Upper lobe of left lung (tissue), 6 donors: ENCODE data around the gene EXT2. TPM values are rescaled to one million over a fixed set of nuclear protein-coding genes. Genes with fewer than 3 reads are reported as not detected.

ENCODE experiments used
- ATAC-seq, 2 donors: fragments of 200-7000 bp; cut with Tn5 transposase; one replicate each; pipeline ENCODE4 v1.9.1; 2022; ENCODE audit warnings: mild to moderate bottlenecking in 2 of 2, moderate library complexity in 2 of 2; ENCODE audit not compliant: low FRiP score in 2 of 2
- DNase-seq, 2 donors: peaks; one replicate each; pipeline ENCODE4 v3.0.0-alpha.2; 2019 to 2020
- H3K27ac ChIP-seq, 4 donors: fragments of 200-600 bp; sonication (generic); one replicate each; pipeline ENCODE4 v1.5.1; 2016 to 2019
- H3K27me3 ChIP-seq, 4 donors: fragments of 200-600 bp; sonication (generic); one replicate each; pipeline ENCODE4 v1.5.1; 2017 to 2019
- H3K36me3 ChIP-seq, 4 donors: fragments of 200-600 bp; sonication (generic); one replicate each; pipeline ENCODE4 v1.5.1; 2016 to 2019
- H3K4me1 ChIP-seq, 4 donors: fragments of 200-600 bp; sonication (generic); one replicate each; pipeline ENCODE4 v1.5.1; 2018 to 2019
- H3K4me3 ChIP-seq, 4 donors: fragments of 200-600 bp; sonication (generic); one replicate each; pipeline ENCODE4 v1.5.1; 2017 to 2019; ENCODE audit warnings: mild to moderate bottlenecking in 2 of 4, moderate library complexity in 1 of 4
- H3K9me3 ChIP-seq, 4 donors: fragments of 200-600 bp; sonication (generic); one replicate each; pipeline ENCODE4 v1.5.1; 2018 to 2019
- EP300 ChIP-seq, 4 donors: sonication (generic); formaldehyde crosslinking; IDR thresholded peaks; one replicate each; pipeline ENCODE4 v1.5.1; 2017; ENCODE audit warnings: antibody characterized with exemption in 4 of 4, control low read depth in 2 of 4
- POLR2A ChIP-seq, 4 donors: fragments of 450-650 bp; IDR thresholded peaks; one replicate each; pipeline ENCODE4 v1.5.1; 2016 to 2017; ENCODE audit warnings: antibody characterized with exemption in 4 of 4, mild to moderate bottlenecking in 2 of 4
- POLR2AphosphoS5 ChIP-seq, 2 donors: sonication (generic); formaldehyde crosslinking; IDR thresholded peaks; one replicate each; pipeline ENCODE4 v1.5.1; 2017; ENCODE audit warnings: antibody characterized with exemption in 2 of 2
- WGBS, 2 donors: methylation state at CpG; one replicate each; pipeline ENCODE4 v1.1.5; 2017 to 2018; 5-methylcytosine and 5-hydroxymethylcytosine counted together
- total RNA-seq, 6 donors: library from RNA; depleted of rRNA in 4 of 6; stranded (reverse); fragments of >200 nt in 4 of 6; gene quantifications; one replicate each; pipeline versions ENCODE4 v1.1.0 to v1.2.1, GENCODE V29; 2016 to 2021
- TF ChIP-seq, protein P1 (sequence below), 6 experiments: fragments of 450-650 bp in 4 of 6; fragments of 200-600 bp in 2 of 6; sonication (generic) in 2 of 6; IDR thresholded peaks; one replicate each; pipeline ENCODE4 v1.5.1; 2016 to 2019; ENCODE audit warnings: antibody characterized with exemption in 6 of 6
- donor health status: DM: no; HTN: no; CAD: no; lungs with moderate emphysema.
- donor health status: DM: no; HTN: yes; CAD: no; lungs with severe emphysema.

Gene EXT2
- total RNA-seq, 6 donors from 2014 or later, result 45.3 to 64.0 (median 57.4) TPM

GRCh38 chr11:44199298-44199697 is 103.8 kb downstream of the EXT2 start:
- no peaks in the 10 kb centered on the region for H3K27me3 ChIP-seq
- no peak overlapping the region for H3K4me3 ChIP-seq
- no peak for ATAC-seq
- H3K9me3 ChIP-seq, result no peaks in the 10 kb centered on the region
- WGBS, 2 donors, result 31 to 57% methylated on average over 1 of the region's 1 CpG
- H3K36me3 ChIP-seq, result peaks cover 0 to 31% (median 3%) of the 10 kb centered on the region in 4 donors
- TF ChIP-seq POLR2AphosphoS5 (IDR thresholded peaks at IDR 0.05) (no peak), EP300 (IDR thresholded peaks at IDR 0.05) (no peak), POLR2A (IDR thresholded peaks at IDR 0.05) (no peak)
- TF ChIP-seq, protein P1, sequence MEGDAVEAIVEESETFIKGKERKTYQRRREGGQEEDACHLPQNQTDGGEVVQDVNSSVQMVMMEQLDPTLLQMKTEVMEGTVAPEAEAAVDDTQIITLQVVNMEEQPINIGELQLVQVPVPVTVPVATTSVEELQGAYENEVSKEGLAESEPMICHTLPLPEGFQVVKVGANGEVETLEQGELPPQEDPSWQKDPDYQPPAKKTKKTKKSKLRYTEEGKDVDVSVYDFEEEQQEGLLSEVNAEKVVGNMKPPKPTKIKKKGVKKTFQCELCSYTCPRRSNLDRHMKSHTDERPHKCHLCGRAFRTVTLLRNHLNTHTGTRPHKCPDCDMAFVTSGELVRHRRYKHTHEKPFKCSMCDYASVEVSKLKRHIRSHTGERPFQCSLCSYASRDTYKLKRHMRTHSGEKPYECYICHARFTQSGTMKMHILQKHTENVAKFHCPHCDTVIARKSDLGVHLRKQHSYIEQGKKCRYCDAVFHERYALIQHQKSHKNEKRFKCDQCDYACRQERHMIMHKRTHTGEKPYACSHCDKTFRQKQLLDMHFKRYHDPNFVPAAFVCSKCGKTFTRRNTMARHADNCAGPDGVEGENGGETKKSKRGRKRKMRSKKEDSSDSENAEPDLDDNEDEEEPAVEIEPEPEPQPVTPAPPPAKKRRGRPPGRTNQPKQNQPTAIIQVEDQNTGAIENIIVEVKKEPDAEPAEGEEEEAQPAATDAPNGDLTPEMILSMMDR (IDR thresholded peaks at IDR 0.05), result no peak
- no peak for DNase-seq
- no peak overlapping the region for H3K27ac ChIP-seq
- no peaks in the 10 kb centered on the region for H3K4me1 ChIP-seq

GRCh38 chr11:44199816-44200215 is 104.3 kb downstream of the EXT2 start:
- peaks cover 0 to 31% (median 3%) of the 10 kb centered on the region in 4 donors for H3K36me3 ChIP-seq
- no peaks in the 10 kb centered on the region for H3K9me3 ChIP-seq
- H3K4me3 ChIP-seq, result no peak overlapping the region
- H3K4me1 ChIP-seq, result no peaks in the 10 kb centered on the region
- 88 to 92% methylated on average over 4 of the region's 4 CpGs for WGBS, 2 donors
- TF ChIP-seq EP300 (IDR thresholded peaks at IDR 0.05), result no peak
- no peak for TF ChIP-seq POLR2A (IDR thresholded peaks at IDR 0.05)
- TF ChIP-seq POLR2AphosphoS5 (IDR thresholded peaks at IDR 0.05), result no peak
- TF ChIP-seq, protein P1 (IDR thresholded peaks at IDR 0.05), result no peak
- no peak for DNase-seq
- no peaks in the 10 kb centered on the region for H3K27me3 ChIP-seq
- H3K27ac ChIP-seq, result no peak overlapping the region
- no peak for ATAC-seq

GRCh38 chr11:44203270-44204043 is 108.0 kb downstream of the EXT2 start:
- Histone ChIP-seq H3K9me3 (no peaks in the 10 kb centered on the region), H3K36me3 (peaks cover 0 to 39% (median 4%) of the 10 kb centered on the region in 4 donors), H3K27ac (no peak overlapping the region), H3K4me1 (no peaks in the 10 kb centered on the region), H3K4me3 (no peak overlapping the region), H3K27me3 (no peaks in the 10 kb centered on the region)
- 85 to 90% methylated on average over 3 of the region's 3 CpGs for WGBS, 2 donors
- no peak for DNase-seq
- TF ChIP-seq POLR2A (IDR thresholded peaks at IDR 0.05) (no peak), POLR2AphosphoS5 (IDR thresholded peaks at IDR 0.05) (no peak), EP300 (IDR thresholded peaks at IDR 0.05) (no peak)
- TF ChIP-seq, protein P1 (IDR thresholded peaks at IDR 0.05), result no peak
- ATAC-seq, result no peak

DNA sequence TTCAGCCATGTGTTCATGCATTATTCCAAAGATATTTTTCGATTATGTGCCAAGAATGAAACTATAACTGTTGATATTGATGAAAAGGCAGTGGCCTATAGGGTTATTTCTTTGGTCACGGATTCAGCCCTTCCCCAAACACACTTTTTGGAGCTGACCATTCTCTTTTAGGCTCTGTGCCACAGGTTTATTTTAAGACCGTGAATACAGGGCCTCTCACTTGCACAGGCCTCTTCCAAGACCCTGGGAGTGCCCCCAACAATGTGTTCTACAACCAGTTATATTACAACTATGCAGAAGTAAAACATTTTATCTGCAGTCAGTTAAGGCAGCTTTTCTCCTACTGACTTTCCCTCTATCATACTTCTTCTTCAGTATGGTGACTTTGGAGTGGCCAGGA is 109.9 kb downstream of the EXT2 start:
- no peak overlapping the region for H3K27ac ChIP-seq
- DNase-seq (no peak), ATAC-seq (no peak)
- no peaks in the 10 kb centered on the region for H3K4me1 ChIP-seq
- H3K36me3 ChIP-seq, result peaks cover 0 to 37% (median 3%) of the 10 kb centered on the region in 4 donors
- TF ChIP-seq POLR2A (IDR thresholded peaks at IDR 0.05) (no peak), POLR2AphosphoS5 (IDR thresholded peaks at IDR 0.05) (no peak), EP300 (IDR thresholded peaks at IDR 0.05) (no peak)
- TF ChIP-seq, protein P1 (IDR thresholded peaks at IDR 0.05), result no peak
- WGBS, 2 donors, result 85 to 89% methylated on average over 3 of the region's 3 CpGs
- no peaks in the 10 kb centered on the region for H3K9me3 ChIP-seq
- no peak overlapping the region for H3K4me3 ChIP-seq
- no peaks in the 10 kb centered on the region for H3K27me3 ChIP-seq

DNA sequence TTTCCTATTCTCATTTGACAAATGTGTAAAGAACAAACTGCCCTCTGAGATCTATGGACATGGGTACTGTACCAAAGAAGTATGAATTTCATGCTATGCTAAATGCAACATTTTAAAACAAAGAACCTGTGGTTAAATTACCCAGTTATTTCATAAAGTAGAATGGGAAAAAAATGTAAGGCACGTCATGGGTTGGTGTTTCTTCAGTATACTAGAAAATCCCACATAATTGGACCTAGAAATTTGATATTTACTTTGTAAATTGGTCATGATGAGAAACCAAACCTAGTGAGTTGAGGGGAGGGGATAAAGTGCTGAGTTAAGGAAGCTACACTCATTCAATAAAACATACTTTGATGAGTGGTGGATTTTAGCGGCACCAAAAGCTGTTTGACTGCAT is 110.4 kb downstream of the EXT2 start:
- no peak for DNase-seq
- no peak for ATAC-seq
- no peaks in the 10 kb centered on the region for H3K27me3 ChIP-seq
- H3K4me3 ChIP-seq, result no peak overlapping the region
- no peak for TF ChIP-seq EP300 (IDR thresholded peaks at IDR 0.05)
- TF ChIP-seq, protein P1 (IDR thresholded peaks at IDR 0.05), result no peak
- TF ChIP-seq POLR2A (IDR thresholded peaks at IDR 0.05), result no peak
- H3K4me1 ChIP-seq, result no peaks in the 10 kb centered on the region
- 98% methylated on average over 2 of the region's 2 CpGs for WGBS, 2 donors
- peaks cover 0 to 32% (median 3%) of the 10 kb centered on the region in 4 donors for H3K36me3 ChIP-seq
- H3K27ac ChIP-seq, result no peak overlapping the region
- H3K9me3 ChIP-seq, result no peaks in the 10 kb centered on the region
